ENCODE data around the gene HYKK. TPM values are rescaled to one million over a fixed set of nuclear protein-coding genes. Genes with fewer than 3 reads are reported as not detected.
A peak's percentile ranks its signal among the peaks of the same experiment; 100 is the strongest.
"Not testable (repeated sequence)": the region's sequence is repeated elsewhere in the genome, so short reads cannot be mapped to it uniquely, and the experiment has no call there.

The HYKK gene
- 0.81 TPM for total RNA-seq

DNA sequence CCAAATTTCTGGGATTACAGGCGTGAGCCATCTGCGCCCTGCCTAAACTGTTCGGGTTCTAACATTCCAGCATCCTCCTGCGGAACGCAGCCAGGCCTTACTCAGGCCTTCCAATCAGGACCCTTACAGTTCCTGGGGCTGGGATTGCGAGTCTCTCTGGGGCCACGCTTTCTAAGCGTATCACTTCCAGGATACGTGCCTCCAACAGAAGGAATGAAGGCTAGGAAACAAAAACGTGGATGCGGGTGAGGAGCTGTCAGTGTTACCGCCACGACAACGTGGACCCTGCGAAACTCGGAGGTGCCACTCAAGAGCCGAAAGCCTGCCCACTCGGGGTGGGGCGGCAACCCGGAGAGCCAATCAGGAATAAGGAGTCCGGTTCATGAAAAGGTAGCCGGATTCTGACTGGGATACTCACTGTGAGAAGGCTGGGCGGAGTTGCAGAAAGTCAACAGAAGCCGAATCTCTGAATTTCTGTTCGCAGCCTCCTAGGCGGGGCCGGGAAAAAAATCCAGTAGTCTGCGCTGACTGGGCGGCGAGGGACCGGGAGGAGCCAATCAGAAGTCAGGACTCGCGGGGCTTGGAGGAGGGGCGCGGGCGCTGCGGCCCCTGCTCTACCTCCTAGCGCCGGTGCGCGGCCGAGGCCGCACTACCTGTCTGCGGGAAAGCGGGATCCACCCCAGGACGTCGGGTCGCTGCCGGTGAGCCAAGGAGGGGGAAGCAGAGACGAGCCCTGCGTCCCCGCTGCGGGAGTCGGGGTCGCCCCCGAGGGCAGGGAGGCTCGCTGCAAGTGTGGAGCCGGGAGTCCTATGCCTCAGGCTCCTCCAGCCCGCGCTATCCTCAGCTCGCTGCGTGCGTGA lies at the start of gene HYKK:
Gene HYKK (plus strand): TSS at position 607 of the 860 bp plus-strand sequence. CDS start 5,512 bp downstream, outside the sequence.
- DNase-seq (ENCODE audit: low read depth in 2 of 3, low spot score in 2 of 3): peak; percentile 37 to 87 (median 82)

- DNase-seq (ENCODE audit: low read depth in 2 of 3, low spot score in 2 of 3): no peak
These were observed 46.6 kb upstream of the HYKK start for GRCh38 chr15:78460737-78461136.

- peak in 1 of 3 donors; percentile 25 for DNase-seq (ENCODE audit: low read depth in 2 of 3, low spot score in 2 of 3)
These were observed 46.0 kb upstream of the HYKK start for GRCh38 chr15:78461171-78461888.

GRCh38 chr15:78469031-78469430 lies 38.3 kb upstream of the HYKK start:
- DNase-seq (ENCODE audit: low read depth in 2 of 3, low spot score in 2 of 3): no peak

- DNase-seq (ENCODE audit: low read depth in 2 of 3, low spot score in 2 of 3): no peak
These were observed 30.1 kb upstream of the HYKK start for GRCh38 chr15:78477295-78477694.

GRCh38 chr15:78479650-78480049 lies 27.7 kb upstream of the HYKK start:
- no peak for DNase-seq (ENCODE audit: low read depth in 2 of 3, low spot score in 2 of 3)

DNA sequence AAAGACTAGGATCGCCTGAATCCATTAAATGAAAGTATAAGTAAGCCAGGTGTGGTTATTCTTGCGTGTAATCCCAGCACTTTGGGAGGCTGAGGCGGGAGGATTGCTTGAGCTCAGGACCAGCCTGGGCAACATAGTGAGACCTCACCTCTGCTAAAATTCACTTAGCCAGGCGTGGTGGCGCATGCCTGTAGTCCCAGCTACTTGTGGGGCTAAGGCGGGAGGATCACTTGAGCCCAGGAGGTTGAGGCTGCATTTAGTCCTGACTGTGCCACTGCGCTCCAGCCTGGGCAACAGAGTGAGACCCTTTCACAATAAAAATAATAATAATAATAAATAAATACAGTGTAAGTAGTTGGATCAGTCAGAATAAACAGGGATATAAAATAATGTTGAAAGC lies 25.5 kb upstream of the HYKK start:
- no peak for DNase-seq (ENCODE audit: low read depth in 2 of 3, low spot score in 2 of 3)

DNA sequence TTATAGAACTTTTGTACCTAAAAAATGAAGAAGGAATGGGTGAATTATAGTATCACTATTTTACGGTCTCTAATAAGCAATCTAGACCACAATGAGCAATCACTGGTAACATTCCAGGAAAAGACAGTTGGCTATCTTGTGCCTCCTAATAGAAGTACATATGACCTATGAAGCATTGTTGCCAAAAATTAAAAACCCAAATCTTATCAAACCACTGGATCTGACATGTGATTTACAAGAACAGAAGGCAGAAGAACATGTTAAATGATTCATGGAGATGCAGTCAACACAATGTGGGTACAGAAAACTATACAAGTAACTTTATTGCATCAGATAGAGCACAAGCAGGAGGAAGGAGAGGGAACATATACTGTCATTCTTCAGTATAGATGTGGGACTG lies 14.5 kb upstream of the HYKK start:
- peak in 1 of 3 donors; percentile 25 for DNase-seq (ENCODE audit: low read depth in 2 of 3, low spot score in 2 of 3)

DNA sequence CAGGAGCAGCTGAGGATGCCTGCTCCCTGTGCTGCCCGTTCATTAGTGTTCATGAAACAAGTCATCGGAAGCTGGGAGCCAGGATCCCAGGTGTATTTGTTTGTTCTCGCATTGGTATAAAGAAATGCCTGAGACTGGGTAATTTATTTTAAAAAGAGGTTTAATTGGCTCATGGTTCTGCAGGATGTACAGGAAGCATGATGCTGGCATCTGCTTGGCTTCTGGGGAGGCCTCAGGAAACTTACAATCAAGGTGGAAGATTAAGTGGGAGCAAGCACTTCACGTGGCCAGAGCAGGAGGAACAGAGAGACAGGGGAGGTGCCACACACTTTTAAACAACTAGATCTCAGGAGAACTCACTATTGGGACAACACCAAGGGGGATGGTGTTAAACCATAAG lies 5.5 kb upstream of the HYKK start:
- DNase-seq (ENCODE audit: low read depth in 2 of 3, low spot score in 2 of 3): no peak

DNA sequence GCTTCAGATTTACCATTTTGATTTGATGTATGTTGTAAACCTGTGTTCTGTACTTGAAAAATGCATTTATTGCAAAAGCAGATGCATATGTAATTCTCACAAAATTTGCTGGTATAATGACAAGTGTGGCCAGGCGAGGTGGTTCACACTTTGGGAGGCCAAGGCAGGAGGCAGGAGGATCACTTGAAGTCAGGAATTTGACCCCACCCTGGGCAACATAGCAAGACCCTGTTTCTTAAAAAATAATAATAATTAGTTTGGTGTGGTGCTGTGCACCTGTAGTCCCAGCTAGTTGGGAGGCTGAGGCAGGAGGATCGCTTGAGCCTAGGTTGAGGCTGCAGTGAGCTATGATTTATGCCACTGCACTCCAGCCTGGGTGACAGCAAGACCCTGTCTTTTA lies 4.7 kb upstream of the HYKK start:
- no peak for DNase-seq (ENCODE audit: low read depth in 2 of 3, low spot score in 2 of 3)

GRCh38 chr15:78507831-78508160 lies 419 bp downstream of the HYKK start:
- no peak for DNase-seq (ENCODE audit: low read depth in 2 of 3, low spot score in 2 of 3)

GRCh38 chr15:78508272-78508671 lies 895 bp downstream of the HYKK start:
- DNase-seq (ENCODE audit: low read depth in 2 of 3, low spot score in 2 of 3): no peak

- no peak for DNase-seq (ENCODE audit: low read depth in 2 of 3, low spot score in 2 of 3)
These were observed 2.4 kb downstream of the HYKK start for GRCh38 chr15:78509726-78510312.

GRCh38 chr15:78520035-78520434 lies 12.7 kb downstream of the HYKK start:
- not testable (repeated sequence) for DNase-seq (ENCODE audit: low read depth in 2 of 3, low spot score in 2 of 3)

DNA sequence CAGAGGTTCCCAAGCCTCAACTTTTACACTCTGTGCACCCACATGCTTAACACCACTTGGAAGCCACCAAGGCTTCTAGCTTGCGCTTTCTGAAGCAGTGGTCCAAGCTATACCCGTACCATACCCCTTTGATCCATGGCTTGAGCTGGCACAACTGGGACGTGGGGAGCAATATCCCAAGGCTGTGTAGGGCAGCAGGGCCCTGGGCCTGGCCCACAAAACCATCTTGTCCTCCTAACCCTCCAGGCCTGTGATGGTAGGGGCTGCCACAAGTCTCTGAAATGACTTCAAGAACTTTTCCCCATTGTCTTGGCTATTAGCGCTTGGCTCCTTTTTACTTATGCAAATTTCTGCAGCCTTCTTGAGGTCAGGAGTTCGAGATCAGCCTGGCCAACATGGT lies 16.9 kb downstream of the HYKK start:
- DNase-seq (ENCODE audit: low read depth in 2 of 3, low spot score in 2 of 3): no peak

- DNase-seq (ENCODE audit: low read depth in 2 of 3, low spot score in 2 of 3): no peak
These were observed 19.9 kb downstream of the HYKK start for GRCh38 chr15:78527325-78527724.

GRCh38 chr15:78533331-78533730 lies 26.0 kb downstream of the HYKK start:
- DNase-seq (ENCODE audit: low read depth in 2 of 3, low spot score in 2 of 3): no peak

- DNase-seq (ENCODE audit: low read depth in 2 of 3, low spot score in 2 of 3): no peak
These were observed 28.8 kb downstream of the HYKK start for GRCh38 chr15:78536134-78536533.

DNA sequence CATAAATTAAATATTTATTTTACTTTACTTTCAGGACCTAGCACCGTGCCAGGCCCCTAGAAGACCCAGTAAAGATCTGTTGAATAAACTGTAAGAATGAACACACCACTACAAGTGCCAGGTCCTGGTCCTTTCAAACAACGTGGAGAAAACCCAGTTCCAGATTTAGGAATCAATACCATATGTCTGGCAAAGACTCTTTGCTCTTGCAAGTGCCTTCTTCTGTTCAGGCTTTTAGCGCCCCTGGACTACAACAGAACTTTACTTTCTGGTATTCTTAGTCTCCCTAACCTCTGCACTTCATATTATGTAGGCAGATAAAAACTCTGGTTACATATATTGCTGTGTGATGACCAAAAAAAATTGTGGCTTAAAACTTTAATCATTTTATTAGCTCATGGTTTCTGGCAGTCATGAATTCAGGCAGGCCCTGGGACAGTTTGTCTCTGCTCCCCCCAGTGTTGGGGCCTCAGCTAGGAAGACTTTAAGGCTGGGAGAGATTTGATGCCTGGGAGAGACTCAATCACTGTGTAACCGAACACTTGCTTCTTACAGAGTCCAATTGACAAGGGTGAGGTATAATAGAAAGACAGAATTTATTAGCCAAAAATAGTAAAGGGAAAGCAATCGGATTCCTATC lies 30.0 kb downstream of the HYKK start:
- DNase-seq (ENCODE audit: low read depth in 2 of 3, low spot score in 2 of 3): no peak

DNA sequence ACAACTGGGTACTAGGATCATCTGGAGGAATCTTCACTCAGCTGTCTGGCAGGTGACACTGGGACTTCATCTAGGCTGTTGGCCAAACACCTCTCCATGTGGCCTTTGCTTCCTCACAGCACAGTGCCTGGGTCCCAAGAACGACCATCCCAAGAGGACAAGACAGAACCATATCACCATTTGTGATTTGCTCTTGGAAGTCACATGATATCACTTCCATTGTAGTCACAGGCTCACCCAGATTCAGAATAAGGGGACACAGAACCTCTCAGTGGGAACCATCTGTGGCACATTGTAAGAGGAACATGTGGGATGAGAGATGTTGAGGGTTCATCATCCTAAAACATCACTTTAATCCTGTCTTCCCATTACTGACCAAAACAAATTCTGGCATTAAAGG lies 31.0 kb downstream of the HYKK start:
- no peak for DNase-seq (ENCODE audit: low read depth in 2 of 3, low spot score in 2 of 3)

DNA sequence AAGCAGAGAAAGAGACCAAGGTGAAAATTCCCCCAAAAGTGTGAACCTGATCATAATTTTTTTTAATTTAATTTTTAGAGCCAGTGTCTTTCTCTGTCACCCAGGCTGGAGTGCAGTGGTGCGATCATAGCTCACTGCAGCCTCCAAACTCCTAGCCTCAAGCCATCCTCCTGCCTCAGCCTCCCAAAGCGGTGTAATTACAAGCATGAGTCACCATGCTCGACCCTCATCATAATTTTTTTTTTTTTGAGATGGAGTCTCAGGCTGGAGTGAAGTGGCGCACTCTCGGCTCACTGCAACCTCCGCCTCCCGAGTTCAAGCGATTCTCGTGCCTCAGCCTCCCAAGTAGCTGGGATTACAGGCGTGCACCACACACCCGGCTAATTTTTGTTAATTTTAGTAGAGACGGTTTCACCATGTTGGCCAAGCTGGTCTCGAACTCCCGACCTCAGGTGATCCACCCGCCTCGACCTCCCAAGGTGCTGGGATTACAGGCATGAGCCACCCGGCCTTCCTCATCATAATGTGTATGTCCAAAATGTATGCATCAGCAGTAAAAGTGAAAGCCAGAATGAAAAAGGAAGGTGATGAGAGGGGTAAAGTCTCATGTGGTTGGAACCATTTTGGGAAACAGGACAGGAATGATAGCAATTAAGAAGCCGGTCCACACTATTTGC lies 32.2 kb downstream of the HYKK start:
- DNase-seq (ENCODE audit: low read depth in 2 of 3, low spot score in 2 of 3): not testable (repeated sequence)
